Bladder microvascular endothelial cell (primary cell): ENCODE results near the gene ELMO3. TPM values are rescaled to one million over a fixed set of nuclear protein-coding genes. Genes with fewer than 3 reads are reported as not detected.

Experiments used
- total RNA-seq: library from RNA; depleted of rRNA; stranded (reverse); fragments of >200 nt; gene quantifications from 2 replicates; pipeline ENCODE4 v1.2.3, GENCODE V29; 2014

Gene ELMO3
- total RNA-seq, result 1.3 and 1.4 TPM in 2 replicates

GRCh38 chr16:67199011-67199807 lies at the start of gene ELMO3:
TSS of gene ELMO3 (plus strand) at chr16:67199131. CDS start at chr16:67199327, 196 bp downstream.

GRCh38 chr16:67150833-67151396 lies 48.0 kb upstream of the ELMO3 start, which contains the start of gene B3GNT9:
TSS of gene B3GNT9 (minus strand) at chr16:67150998. CDS start at chr16:67150485, 513 bp downstream.

GRCh38 chr16:67164599-67165061 lies 34.3 kb upstream of the ELMO3 start, which contains the start of gene HSF4:
TSS of gene HSF4 (plus strand) at chr16:67164745. CDS start at chr16:67164812, 67 bp downstream.

GRCh38 chr16:67170168-67170948 lies 28.6 kb upstream of the ELMO3 start, which contains the start of gene NOL3:
TSS of gene NOL3 (plus strand) at chr16:67170538.

GRCh38 chr16:67183627-67184452 lies 15.1 kb upstream of the ELMO3 start, which contains the start of gene MATCAP1:
TSS of gene MATCAP1 (minus strand) at chr16:67183963. CDS start at chr16:67180610, 3,353 bp downstream.

GRCh38 chr16:67190041-67190440 lies 8.9 kb upstream of the ELMO3 start, which contains the start of gene EXOC3L1:
TSS of gene EXOC3L1 (minus strand) at chr16:67190136. CDS start at chr16:67189676, 460 bp downstream.

GRCh38 chr16:67191995-67192681 lies 6.8 kb upstream of the ELMO3 start, which contains the start of gene E2F4:
TSS of gene E2F4 (plus strand) at chr16:67192155. CDS start at chr16:67192228, 73 bp downstream.

GRCh38 chr16:67226804-67227566 lies 28.1 kb downstream of the ELMO3 start, which contains the start of gene TMEM208:
TSS of gene TMEM208 (plus strand) at chr16:67227130. CDS start at chr16:67227219, 89 bp downstream.

GRCh38 chr16:67247192-67248072 lies 48.5 kb downstream of the ELMO3 start, which contains the start of gene FHOD1:
TSS of gene FHOD1 (minus strand) at chr16:67247481. CDS start at chr16:67247410, 71 bp downstream.

GRCh38 chr16:67248401-67249177 lies 49.7 kb downstream of the ELMO3 start, which contains the start of gene SLC9A5:
TSS of gene SLC9A5 (plus strand) at chr16:67248979. CDS start at chr16:67249015, 36 bp downstream.

Other genes with a start within 250 kb of the ELMO3 start
- gene CES3, start 237.9 kb upstream of the ELMO3 start, total RNA-seq, result not detected in 2 replicates
- 0.49 and 1.7 TPM in 2 replicates for gene CES4A, start 210.5 kb upstream of the ELMO3 start, total RNA-seq
- 70.4 and 113 TPM in 2 replicates for gene CBFB, start 170.0 kb upstream of the ELMO3 start, total RNA-seq
- 7.9 and 22.1 TPM in 2 replicates for gene PHAF1, start 89.2 kb upstream of the ELMO3 start, total RNA-seq
- 1.3 and 4.0 TPM in 2 replicates for gene B3GNT9, start 48.1 kb upstream of the ELMO3 start, total RNA-seq
- gene TRADD, start 39.2 kb upstream of the ELMO3 start, total RNA-seq, result 12.3 and 15.6 TPM in 2 replicates
- gene FBXL8, start 39.2 kb upstream of the ELMO3 start, total RNA-seq, result 4.6 and 5.0 TPM in 2 replicates
- gene HSF4, start 34.4 kb upstream of the ELMO3 start, total RNA-seq, result 1.9 and 4.0 TPM in 2 replicates
- gene NOL3, start 28.6 kb upstream of the ELMO3 start, total RNA-seq, result 6.8 and 13.5 TPM in 2 replicates
- 7.8 and 18.3 TPM in 2 replicates for gene MATCAP1, start 15.2 kb upstream of the ELMO3 start, total RNA-seq
- gene EXOC3L1, start 9.0 kb upstream of the ELMO3 start, total RNA-seq, result 12.8 and 28.3 TPM in 2 replicates
- 45.2 and 81.6 TPM in 2 replicates for gene E2F4, start 7.0 kb upstream of the ELMO3 start, total RNA-seq
- 20.3 and 21.5 TPM in 2 replicates for gene TMEM208, start 28.0 kb downstream of the ELMO3 start, total RNA-seq
- 17.5 and 26.0 TPM in 2 replicates for gene FHOD1, start 48.4 kb downstream of the ELMO3 start, total RNA-seq
- 0.32 and 0.82 TPM in 2 replicates for gene SLC9A5, start 49.8 kb downstream of the ELMO3 start, total RNA-seq
- 7.0 and 11.4 TPM in 2 replicates for gene PLEKHG4, start 80.4 kb downstream of the ELMO3 start, total RNA-seq
- gene KCTD19, start 127.6 kb downstream of the ELMO3 start, total RNA-seq, result 0.16 TPM in 1 of 2 replicates, not detected in the other
- gene LRRC36, start 127.7 kb downstream of the ELMO3 start, total RNA-seq, result under 0.01 and 0.38 TPM in 2 replicates
- 0.13 TPM in 1 of 2 replicates, not detected in the other for gene TPPP3, start 194.4 kb downstream of the ELMO3 start, total RNA-seq
- 2.8 and 5.6 TPM in 2 replicates for gene ZDHHC1, start 217.3 kb downstream of the ELMO3 start, total RNA-seq
- 0.16 and 0.38 TPM in 2 replicates for gene HSD11B2, start 232.0 kb downstream of the ELMO3 start, total RNA-seq